Posterior vena cava (tissue), 2 donors: ENCODE results near the gene AASS. TPM values are rescaled to one million over a fixed set of nuclear protein-coding genes. Genes with fewer than 3 reads are reported as not detected.

Experiments
- DNase-seq: peaks from one replicate; pipeline ENCODE4 v3.0.0-alpha.2; 2020; ENCODE audit warnings: low spot score
- intact Hi-C, 2 donors: fragments of 100-400 bp; cut with DNase I; formaldehyde crosslinking; loops; one replicate each; pipeline versions ENCODE4 v1.14.1 to v1.14.2; 2022 to 2023
- total RNA-seq, 2 donors: library from RNA; stranded (reverse); fragmentation: NEBNext Ultra II Directional; extraction: Animal tissue kit (Norgen Biotek cat#: 25700); gene quantifications; one replicate each; pipeline ENCODE4 v1.2.1, GENCODE V29; 2021
- donor health status: DM: yes; HTN: yes; CAD: no.
- donor health status: DM: yes; HTN: yes; CAD: no.

AASS gene
- total RNA-seq, 2 donors from 2014 or later, result 14.3 to 17.7 TPM

- intact Hi-C loops, result no loop called here
- no peak for DNase-seq
These were observed 84.5 kb downstream of the AASS start for GRCh38 chr7:122059542-122059941.

- intact Hi-C loops, result no loop called here
- no peak for DNase-seq
These were observed 87.1 kb downstream of the AASS start for GRCh38 chr7:122056977-122057376.

- no peak for DNase-seq
- intact Hi-C loops, result no loop called here
These were observed 89.0 kb downstream of the AASS start for GRCh38 chr7:122055073-122055472.

GRCh38 chr7:122054393-122054792 lies 89.7 kb downstream of the AASS start:
- no peak for DNase-seq
- intact Hi-C loops, result no loop called here

GRCh38 chr7:122046402-122046801 lies 97.6 kb downstream of the AASS start:
- intact Hi-C loops, result no loop called here
- DNase-seq, result no peak

GRCh38 chr7:122040147-122040546 lies 103.9 kb downstream of the AASS start:
- intact Hi-C loops, result no loop called here
- no peak for DNase-seq

GRCh38 chr7:122038904-122039303 lies 105.1 kb downstream of the AASS start:
- intact Hi-C loops, result no loop called here
- no peak for DNase-seq

GRCh38 chr7:122038134-122038533 lies 105.9 kb downstream of the AASS start:
- intact Hi-C loops, result no loop called here
- no peak for DNase-seq

- intact Hi-C loops, result no loop called here
These were observed 108.2 kb downstream of the AASS start for GRCh38 chr7:122035876-122036275.

GRCh38 chr7:122033641-122034040 lies 110.4 kb downstream of the AASS start:
- intact Hi-C loops, result no loop called here
- no peak for DNase-seq

More at GRCh38 chr7:122035876-122036275, 108.2 kb downstream of the AASS start:
- no peak for DNase-seq

GRCh38 chr7:122027058-122027457 lies 117.0 kb downstream of the AASS start:
- no peak for DNase-seq
- intact Hi-C loops, result no loop called here

Other genes with a start within 250 kb of the AASS start
- not detected for gene FEZF1, start 160.5 kb upstream of the AASS start, total RNA-seq